AG08395 (cell line): ENCODE results near the gene SRPK2.
"Not testable (repeated sequence)": the region's sequence is repeated elsewhere in the genome, so short reads cannot be mapped to it uniquely, and the experiment has no call there.

Source experiments
- DNase-seq: peaks from one replicate; pipeline ENCODE4 v3.0.0; 2012; ENCODE audit warnings: mixed read lengths, low spot score

SRPK2 gene

DNA sequence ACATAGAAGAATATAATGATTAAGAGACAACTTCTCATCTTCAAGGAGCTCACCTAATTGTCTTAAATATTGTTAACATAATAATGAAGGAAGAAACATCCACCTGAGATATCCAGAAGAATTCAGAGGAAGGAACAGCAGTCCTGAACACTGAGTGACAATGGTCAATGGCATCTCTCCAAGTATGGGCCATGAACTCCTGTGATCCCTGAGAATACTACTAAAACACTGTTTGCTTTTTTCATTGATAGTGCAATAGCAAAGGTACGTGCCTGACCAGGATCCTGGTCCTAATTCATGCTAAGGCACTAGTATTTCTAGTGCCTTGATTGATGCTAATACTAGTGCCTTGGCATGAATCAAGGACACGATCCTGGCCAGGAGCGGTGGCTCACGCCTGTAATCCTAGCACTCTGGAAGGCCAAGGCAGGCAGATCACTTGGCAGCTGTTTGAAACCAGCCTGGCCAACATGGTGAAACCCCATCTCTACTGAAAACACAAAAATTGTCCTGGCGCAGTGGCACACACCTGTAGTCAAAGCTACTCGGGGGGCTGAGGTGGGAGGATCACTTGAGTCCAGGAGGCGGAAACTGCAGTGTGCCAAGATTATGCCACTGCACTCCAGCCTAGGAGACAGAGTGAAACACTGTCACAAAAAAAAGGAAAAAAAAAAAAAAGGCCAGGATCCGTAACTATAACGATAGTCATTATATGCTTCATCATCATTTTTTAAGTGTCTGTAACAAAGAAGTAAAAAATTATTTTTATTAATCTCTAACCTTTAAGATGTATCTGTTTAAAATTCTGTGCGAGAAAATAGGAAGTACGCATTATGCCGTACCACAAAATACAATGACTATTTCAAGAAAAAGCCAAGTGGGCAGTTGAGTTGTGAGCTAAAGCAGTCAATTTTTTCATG is 49.1 kb downstream of the SRPK2 start:
- DNase-seq = no peak

DNA sequence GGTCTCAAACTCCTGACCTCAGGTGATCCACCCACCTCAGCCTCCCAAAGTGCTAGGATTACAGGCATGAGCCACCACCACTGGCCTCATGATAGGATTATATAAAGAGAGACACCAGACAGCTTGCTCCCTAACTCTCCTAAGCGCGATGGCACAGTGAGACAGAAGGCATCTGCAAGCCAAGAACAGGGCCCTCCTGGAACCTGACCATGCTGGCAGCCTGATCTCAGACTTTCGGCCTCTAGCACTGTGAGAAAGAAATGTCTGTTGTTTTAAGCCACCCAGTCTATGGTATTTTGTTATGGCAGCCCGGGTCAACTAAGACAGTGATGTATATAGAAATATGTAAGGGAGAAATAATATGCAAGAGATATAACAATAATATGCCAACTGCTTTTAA is 51.2 kb downstream of the SRPK2 start:
- no peak for DNase-seq

DNA sequence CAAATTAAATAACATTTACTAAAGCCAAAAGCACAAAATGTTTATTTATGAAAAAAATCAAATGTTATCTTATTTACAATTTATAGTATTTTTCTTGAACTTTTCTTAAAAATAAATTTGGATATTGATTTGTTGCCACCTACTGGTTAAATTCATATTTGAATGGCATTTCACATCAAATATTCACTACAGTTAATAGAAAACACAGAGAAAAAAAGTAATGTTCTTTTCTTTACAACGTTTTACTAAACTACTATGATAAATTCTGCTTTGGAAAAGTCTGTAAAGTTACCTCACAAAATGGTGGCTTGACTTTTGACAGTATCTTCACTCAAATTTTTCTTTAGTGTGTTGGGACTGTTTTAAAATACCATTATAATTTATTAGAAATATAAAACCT is 52.7 kb downstream of the SRPK2 start:
- DNase-seq = no peak

DNA sequence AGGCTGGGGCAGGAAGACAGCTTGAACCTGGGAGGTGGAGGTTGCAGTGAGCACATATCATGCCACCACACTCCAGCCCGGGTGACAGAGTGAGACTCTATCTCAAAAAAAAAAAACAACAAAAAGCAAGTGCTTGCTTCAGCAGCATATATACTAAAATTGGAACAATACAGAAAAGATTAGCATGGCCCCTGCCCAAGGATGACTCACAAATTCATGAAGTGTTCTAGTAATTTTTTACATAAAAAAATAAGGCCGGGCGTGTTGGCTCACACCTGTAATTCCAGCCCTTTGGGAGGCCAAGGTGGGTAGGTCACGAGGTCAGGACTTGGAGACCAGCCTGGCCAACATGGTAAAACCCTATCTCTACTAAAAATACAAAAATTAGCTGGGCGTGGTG is 56.1 kb downstream of the SRPK2 start:
- DNase-seq = not testable (repeated sequence)

DNA sequence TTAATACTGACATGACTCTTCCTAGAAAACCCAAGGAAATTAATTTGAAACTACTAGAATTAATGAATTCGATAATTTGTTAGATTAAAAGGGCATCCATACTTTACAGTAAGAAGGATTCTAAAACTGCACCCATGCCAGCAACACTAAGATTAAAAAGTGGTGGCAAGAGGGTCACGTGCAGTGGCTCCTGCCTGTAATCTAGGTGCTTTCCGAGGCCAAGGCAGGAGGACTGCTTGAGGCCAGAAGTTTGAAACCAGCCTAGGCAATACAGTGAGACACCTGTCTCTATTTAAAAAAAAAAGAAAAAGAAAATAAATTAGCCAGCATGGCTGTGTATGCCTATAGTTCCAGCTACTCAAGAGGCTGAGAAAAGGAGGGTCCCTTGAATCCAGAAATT is 58.2 kb downstream of the SRPK2 start:
- DNase-seq = no peak

DNA sequence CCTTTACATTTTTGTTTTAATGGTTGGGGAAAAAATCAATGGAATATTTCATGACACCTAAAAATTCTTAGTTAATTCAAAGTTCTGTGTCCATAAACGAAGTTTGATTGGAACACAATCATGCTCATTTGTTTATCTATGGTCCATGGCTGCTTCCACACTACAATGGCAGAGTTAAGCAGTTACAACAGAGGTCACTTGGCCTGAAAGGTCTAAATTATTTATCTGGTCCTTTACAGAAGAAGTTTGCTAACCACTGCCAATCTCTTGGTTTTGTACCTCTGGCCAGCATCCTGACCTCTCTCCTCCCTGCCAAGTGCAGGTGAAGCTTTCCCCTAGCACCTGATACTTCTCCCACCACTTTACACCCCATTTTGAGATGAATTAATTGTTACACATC is 61.5 kb downstream of the SRPK2 start:
- DNase-seq = no peak

DNA sequence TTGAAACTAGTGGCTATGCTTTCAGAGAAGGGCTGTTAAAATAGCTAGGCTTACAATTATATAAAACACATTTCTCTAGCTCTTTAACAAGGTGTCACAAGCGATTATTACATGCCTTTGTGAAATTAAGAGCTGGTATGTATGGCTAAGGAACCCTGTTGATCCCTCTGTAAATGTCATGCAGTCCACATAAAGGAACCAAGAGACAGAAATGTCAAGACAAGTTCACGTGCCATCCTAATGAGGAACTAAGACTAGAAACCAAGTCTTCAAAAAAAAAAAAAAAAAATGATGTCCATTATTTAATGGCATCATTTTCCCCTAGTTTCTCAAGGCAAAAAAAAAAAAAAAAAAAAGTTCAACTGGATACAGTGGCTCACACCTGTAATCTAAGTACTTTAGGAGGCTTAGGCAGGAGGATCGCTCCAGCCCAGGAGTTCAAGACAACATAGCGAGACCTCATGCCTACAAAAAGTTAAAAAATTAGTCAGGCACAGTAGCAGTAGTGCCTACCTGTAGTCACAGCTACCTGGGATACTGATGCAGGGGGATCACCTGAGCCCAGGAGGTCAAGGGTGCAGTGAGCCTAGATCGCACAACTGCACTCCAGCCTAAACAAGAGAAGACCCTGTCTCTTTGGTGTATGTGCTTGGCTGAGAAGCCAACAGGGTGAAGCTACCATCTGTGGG is 63.4 kb downstream of the SRPK2 start:
- no peak for DNase-seq

DNA sequence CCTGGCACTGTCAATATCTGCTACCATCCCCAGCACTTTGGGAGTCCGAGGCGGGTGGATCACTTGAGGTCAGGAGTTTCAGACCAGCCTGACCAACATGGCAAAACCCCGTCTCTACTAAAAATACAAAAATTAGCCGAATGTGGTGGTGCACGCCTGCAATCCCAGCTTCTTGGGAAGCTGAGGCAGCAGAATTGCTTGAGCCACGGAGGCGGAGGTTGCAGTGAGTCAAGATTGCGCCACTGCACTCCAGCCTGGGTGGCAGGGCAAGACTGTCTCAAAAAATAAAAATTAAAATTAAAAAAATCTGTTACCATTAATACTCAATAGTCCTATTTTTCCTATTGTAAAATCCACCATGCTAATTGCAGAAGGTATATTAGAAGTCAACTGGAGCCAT is 64.1 kb downstream of the SRPK2 start:
- DNase-seq = not testable (repeated sequence)

DNA sequence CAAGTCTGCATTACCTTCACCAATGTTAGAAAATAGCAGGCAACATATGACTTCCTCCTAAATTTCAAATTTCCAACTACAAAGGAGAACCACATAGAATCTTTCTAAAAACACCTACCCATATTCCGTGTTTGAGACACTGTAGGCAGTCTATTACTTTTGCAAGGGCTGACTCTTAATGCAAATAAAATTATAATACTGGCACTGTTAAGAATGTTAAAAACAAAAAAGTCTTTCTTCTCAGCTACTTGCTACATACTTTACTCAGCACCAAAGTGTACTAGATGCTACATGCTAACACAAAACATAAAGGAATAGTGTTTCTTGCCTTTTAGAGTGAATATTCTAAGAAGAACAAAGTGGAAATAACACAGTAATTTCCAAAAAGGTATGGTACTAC is 65.4 kb downstream of the SRPK2 start:
- no peak for DNase-seq

DNA sequence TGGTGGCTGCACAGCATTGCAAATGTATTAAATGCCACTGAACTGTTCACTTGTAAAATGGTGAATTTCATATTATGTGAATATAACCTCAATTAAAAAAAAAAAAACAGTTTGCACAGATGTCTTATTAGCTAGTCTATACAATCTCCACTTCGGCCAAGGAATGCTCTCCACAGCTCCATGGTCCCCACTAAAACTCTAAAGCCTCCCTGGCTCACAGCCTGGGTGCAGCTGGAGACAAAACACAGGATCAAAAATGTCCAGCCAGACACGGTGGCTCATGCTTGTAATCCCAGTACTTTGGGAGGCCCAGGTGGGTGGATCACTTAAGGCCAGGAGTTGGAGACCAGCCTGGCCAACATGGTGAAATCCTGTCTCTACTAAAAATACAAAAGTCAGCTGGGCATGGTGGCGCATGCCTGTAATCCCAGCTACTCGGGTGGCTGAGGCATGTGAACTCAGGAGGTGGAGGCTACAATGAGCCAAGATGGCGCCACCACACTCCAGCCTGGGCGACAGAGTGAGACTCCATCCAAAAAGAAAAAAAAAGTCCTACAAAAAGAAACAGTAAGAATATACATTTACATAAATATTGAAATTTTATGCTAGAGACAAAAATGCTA is 66.0 kb downstream of the SRPK2 start:
- DNase-seq = no peak

DNA sequence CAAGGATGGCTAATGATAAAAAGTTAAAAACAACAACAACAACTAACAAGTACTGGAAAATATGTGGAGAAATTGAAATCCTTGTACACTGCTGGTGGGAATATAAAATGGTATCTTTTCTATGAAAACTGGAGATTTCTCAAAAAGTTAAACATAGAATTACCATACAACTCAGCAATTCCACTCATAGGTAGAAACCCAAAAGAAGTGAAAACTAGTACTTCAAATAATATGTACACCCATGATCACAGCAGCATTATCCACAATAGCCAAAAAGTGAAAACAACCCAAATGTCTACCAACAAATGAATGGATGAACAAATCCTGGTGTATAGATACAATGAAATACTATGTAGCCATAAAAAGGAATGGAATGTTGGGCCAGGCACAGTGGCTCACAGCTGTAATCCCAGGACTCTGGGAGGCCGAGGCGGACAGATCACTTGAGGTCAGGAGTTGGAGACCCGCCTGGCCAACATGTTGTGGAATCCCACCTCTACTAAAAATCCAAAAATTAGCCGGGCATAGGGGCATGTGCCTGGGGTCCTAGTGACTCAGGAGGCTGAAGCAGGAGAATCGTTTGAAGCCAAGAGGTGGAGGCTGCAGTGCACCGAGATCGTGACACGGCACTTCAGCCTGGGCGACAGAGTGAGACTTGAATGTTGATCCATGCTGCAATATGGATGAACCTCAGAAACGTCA is 66.8 kb downstream of the SRPK2 start:
- DNase-seq = no peak

DNA sequence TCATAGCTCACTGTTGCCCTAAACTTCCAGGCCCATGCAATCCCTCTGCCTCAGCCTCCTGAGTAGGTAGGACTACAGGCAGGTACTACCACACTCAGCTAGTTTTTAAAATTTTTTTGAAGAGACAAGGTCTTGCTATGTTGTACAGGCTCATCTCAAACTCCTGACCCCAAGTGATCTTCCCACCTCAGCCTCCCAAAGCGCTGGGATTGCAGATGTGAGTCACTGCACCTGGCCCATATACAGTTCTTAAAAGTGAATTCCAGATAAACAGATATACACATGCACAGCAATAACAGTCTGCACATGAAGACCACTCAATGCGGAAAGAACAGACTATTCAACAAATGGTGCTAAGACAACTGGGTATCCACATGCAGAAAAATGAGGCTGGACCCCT is 67.8 kb downstream of the SRPK2 start:
- no peak for DNase-seq

DNA sequence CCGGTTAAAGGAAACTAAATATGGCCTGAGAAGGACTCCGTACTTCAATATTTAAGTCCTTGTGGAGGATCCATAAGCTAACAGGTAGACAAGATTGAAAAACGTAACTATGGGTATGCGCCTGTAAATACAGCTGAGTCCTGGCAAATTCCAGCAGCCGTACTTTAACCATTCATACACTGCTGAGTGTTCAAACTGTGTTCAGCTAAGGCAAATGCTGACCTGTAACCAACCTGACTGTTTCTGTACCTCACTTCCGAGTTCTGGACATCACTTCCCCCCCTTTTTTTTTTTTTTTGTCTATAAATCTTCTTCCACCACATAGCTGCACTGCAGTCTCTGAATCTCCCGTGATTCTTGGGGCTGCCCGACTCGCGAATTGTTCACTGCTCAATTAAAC is 69.1 kb downstream of the SRPK2 start:
- DNase-seq = no peak

DNA sequence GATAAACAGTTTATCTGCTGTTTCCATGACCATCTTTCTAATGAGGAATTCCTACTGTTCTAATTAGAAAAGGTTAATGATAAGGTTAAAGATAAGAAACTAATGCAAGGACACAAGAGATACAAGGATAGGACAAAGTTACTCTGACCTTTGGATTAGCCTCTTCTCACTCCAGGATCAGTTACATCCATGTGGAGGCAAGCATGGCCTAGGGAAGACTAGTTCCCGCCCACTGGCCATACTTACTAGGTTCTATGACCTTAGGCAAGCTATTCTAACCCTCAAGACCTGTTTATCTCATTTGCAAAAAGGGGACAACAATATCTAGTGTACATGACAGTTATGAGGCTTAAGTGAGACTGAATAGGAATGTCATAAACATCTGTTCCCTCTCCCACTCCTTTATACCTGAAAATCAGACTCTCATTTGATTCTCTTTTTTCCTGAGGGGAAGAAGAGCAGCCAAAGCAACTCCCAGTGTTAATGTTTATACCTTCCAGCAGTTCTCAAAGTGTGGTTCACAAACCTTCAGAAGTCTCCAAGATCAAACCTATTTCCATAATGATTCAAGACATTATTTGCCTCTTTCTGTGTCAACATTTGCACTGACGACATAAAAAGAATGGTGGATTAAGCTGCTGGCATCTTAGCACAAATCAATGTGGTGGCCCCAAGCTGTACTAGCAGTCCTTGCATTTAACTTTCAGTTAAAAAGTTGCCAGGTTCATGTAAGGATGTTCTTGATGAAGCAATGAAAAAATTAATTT is 72.0 kb downstream of the SRPK2 start:
- DNase-seq = no peak

DNA sequence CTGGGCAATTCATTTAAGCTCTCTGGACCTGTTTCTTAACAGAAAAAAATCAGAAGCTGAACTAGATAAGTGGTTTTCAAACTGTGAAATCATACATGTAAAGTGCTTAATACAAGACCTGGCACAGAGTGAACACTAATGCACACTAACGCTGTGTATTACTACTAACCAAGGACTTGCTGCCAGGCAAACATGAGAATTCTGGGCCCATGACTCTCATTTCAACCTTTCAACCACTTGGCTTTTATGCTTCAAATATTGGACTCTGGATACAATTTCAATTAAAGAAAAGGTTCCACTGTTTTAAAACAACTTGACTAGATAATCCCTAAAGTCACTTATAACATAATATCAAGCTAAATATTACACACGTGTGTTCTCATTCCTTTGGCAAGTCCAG is 73.4 kb downstream of the SRPK2 start:
- DNase-seq = no peak

DNA sequence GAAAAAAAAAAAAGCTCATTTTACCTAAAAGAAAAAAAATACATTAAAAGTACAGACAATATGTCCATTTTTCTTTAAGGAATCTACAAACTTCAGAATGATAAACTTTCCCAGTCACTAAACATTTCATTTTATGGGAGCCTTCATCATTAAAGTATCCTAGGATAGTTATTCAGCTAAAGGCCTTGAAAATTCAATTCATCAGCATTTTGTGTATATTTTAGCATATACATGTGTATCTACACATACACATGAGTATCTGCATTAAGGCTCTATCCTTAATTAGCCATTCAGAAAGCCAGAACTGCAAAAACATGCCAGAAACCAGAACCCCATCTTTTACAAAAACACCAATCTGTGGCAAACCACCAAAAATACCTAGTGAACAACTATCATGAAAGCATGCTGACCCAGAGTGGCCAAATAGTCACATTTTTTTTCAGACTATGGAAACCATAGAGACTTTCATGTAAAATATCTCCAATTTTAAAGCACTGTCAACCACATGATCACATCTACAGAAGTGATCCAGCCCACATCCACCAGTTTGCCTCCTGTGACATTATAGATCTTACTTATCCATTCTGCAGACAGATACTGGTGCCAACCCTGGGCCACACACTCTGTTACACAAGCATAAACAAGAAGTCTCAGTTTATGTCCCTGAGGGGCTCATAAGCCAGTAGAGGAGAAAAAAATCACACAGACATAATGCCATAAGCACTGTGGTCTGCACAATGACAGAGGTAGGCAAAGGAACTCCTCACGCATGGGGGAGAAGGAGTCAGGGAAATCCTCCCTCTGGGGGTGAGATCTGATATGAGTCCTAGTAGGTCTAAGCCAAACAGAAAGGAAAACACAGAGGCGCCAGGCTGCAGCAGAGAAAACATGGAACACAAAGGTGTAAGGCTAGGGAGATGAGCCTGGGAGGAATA is 79.2 kb downstream of the SRPK2 start:
- no peak for DNase-seq

DNA sequence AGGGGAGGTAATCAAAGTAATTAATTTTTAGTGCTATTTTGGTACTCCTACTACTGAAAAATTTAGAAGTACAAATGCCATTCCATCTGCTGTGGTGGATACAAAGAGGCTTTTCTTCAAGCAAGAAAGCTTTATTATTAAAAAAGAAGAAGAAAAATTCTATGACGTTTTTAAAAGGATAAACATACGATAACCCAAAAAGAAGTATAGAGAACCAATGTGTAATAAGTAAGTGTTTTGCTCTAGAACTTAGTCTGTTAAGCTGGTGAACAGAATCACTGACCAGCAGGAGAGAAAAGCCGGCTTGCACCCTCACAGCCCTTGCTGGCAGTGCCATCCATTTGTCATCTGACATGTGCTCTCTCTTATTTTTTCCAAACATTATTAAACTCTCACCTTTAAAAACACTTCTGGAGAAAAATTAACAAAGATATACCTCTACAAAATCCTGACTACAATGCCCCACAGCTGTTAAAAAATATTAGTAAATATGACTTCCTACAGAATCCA is 81.5 kb downstream of the SRPK2 start:
- DNase-seq = no peak

DNA sequence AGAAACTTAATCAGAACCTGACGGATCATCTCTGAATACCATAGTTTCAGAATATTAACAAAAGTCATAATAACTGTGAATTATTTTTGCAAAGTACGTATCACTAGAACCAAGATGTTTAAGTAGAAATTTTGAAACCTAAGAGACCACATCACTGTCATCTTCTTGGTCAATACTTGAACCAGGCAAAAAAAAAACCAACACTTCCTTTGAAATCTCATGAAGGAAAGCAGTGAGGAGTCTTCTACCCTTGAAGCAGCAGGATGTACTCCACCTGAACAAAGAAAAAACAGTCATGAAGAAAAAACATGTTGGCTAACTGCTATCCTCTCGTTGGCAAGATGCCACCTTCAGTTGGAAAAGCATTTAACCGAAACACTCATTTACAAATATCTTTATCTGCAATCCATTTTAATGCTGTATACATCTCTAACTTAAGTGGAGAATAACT is 82.4 kb downstream of the SRPK2 start:
- no peak for DNase-seq

DNA sequence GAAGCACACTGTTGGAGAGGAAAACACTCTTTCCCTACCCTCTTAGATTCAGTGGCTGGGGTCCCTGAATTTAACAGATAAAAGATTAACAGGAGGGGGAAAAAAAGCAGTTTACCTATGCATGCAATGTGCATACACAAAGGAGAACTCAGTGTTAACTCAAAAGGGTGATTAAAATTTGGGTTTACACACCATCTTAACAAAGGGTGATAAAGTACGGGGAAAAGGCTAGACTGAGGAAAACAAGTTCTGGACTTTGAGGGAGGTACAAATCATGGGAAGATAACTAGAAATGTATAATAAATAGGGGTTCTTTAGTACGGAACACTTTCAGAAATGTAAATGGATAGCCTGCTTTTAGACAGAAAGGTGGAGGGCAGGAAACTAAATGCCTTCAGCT is 83.1 kb downstream of the SRPK2 start:
- no peak for DNase-seq
